AG09309 (cell line): ENCODE results near the gene TRAM2.

Experiments
- DNase-seq: peaks from one replicate; pipeline ENCODE4 v3.0.0-alpha.2; 2010; ENCODE audit warnings: low read depth
- H3K4me3 ChIP-seq: 2 replicates; pipeline ENCODE4 v1.5.1; 2011; ENCODE audit warnings: mild to moderate bottlenecking, low read depth, low read length, moderate library complexity; ENCODE audit not compliant: control insufficient read depth
- CTCF ChIP-seq: IDR thresholded peaks from 2 replicates; pipeline ENCODE4 v1.5.1; 2011; ENCODE audit warnings: mild to moderate bottlenecking, low read depth, low read length, inconsistent platforms; ENCODE audit not compliant: insufficient read depth, control insufficient read depth; ENCODE audit errors: missing control alignments

Gene TRAM2

GRCh38 chr6:52550014-52550575 lies 26.8 kb downstream of the TRAM2 start:
- H3K4me3 ChIP-seq, result no peak overlapping the region
- no peak for DNase-seq
- TF ChIP-seq CTCF, result no peak

GRCh38 chr6:52549428-52549827 lies 27.4 kb downstream of the TRAM2 start:
- no peak for DNase-seq
- no peak for TF ChIP-seq CTCF
- no peak overlapping the region for H3K4me3 ChIP-seq

- no peak for DNase-seq
- no peak overlapping the region for H3K4me3 ChIP-seq
Observed at GRCh38 chr6:52548999-52549398, 27.9 kb downstream of the TRAM2 start.

GRCh38 chr6:52548353-52548713 lies 28.5 kb downstream of the TRAM2 start:
- H3K4me3 ChIP-seq, result no peak overlapping the region
- no peak for DNase-seq
- no peak for TF ChIP-seq CTCF

More at GRCh38 chr6:52548999-52549398, 27.9 kb downstream of the TRAM2 start:
- TF ChIP-seq CTCF, result no peak

GRCh38 chr6:52547647-52548352 lies 29.1 kb downstream of the TRAM2 start:
- TF ChIP-seq CTCF, result no peak
- H3K4me3 ChIP-seq, result no peak overlapping the region
- no peak for DNase-seq

GRCh38 chr6:52546678-52547077 lies 30.2 kb downstream of the TRAM2 start:
- no peak for DNase-seq
- no peak for TF ChIP-seq CTCF
- H3K4me3 ChIP-seq, result no peak overlapping the region
